T-helper 22 cell (primary cell): Measurements from ENCODE around the gene TIMM44.
"Not testable (repeated sequence)": the region's sequence is repeated elsewhere in the genome, so short reads cannot be mapped to it uniquely, and the experiment has no call there.

ENCODE experiments used
- DNase-seq: peaks from one replicate; pipeline ENCODE4 v3.0.0-alpha.2; 2020; ENCODE audit warnings: low read depth

TIMM44 gene

DNA sequence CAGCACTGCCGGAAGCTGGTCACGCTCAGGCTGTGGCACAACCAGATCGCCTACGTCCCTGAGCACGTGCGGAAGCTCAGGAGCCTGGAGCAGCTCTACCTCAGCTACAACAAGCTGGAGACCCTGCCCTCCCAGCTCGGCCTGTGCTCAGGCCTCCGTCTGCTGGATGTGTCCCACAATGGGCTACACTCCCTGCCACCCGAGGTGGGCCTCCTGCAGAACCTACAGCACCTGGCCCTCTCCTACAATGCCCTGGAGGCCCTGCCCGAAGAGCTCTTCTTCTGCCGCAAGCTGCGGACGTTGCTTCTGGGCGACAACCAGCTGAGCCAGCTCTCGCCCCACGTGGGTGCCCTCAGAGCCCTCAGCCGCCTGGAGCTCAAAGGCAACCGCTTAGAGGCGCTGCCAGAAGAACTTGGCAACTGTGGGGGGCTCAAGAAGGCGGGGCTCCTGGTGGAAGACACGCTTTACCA lies 43.0 kb downstream of the TIMM44 start:
- DNase-seq, result no peak

DNA sequence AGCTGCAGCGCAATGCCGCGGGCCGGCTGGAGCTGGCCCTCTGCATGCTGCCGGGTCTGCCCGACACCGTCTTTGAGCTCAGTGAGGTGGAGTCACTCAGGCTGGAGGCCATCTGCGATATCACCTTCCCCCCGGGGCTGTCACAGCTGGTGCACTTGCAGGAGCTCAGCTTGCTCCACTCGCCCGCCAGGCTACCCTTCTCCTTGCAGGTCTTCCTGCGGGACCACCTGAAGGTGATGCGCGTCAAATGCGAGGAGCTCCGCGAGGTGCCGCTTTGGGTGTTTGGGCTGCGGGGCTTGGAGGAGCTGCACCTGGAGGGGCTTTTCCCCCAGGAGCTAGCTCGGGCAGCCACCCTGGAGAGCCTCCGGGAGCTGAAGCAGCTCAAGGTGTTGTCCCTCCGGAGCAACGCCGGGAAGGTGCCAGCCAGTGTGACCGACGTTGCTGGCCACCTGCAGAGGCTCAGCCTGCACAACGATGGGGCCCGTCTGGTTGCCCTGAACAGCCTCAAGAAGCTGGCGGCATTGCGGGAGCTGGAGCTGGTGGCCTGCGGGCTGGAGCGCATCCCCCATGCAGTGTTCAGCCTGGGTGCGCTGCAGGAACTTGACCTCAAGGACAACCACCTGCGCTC lies 43.6 kb downstream of the TIMM44 start:
- no peak for DNase-seq

DNA sequence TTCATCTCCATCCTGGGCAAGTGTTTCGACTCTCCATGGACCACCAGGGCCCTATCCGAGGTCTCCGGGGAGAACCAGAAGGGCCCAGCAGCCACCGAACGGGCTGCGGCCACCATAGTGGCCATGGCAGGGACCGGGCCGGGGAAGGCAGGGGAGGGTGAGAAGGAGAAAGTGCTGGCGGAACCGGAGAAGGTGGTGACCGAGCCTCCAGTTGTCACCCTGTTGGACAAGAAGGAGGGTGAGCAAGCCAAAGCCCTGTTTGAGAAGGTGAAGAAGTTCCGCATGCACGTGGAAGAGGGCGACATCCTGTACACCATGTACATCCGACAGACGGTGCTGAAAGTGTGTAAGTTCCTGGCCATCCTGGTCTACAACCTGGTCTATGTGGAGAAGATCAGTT lies 44.5 kb downstream of the TIMM44 start:
- no peak for DNase-seq

DNA sequence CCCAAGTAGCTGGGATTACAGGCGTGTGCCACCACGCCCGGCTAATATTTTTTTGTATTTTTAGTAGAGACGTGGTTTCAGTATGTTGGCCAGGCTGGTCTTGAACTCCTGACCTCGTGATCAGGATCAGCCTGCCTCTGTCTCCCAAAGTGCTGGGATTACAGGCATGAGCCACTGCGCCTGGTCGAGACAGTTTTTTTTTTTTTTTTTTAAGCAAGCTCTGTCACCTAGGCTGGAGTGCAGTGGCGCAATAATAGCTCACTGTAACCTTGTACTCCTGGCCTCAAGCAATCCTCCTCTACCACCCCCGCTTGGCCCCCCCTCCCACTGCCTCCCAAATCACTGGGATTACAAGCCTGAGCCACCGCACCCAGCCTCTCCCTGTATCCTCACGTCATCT lies 46.2 kb downstream of the TIMM44 start:
- no peak for DNase-seq

DNA sequence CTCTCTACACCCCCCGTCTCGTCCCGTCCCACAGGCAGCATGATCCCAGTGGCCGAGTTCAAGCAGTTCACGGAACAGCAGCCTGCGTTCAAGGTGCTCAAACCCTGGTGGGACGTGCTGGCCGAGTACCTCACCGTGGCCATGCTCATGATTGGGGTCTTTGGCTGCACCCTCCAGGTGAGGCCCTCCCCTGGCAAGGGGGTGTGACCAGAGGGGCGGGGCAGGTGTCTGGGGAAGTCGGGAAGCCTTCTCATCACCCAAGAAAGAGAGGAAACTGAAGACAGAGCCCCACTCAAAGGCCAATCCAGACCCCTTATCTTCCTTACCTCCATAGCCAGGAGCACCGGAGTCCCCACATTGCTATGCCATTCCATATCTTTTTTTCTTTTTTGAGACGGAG lies 47.9 kb downstream of the TIMM44 start:
- DNase-seq, result no peak

DNA sequence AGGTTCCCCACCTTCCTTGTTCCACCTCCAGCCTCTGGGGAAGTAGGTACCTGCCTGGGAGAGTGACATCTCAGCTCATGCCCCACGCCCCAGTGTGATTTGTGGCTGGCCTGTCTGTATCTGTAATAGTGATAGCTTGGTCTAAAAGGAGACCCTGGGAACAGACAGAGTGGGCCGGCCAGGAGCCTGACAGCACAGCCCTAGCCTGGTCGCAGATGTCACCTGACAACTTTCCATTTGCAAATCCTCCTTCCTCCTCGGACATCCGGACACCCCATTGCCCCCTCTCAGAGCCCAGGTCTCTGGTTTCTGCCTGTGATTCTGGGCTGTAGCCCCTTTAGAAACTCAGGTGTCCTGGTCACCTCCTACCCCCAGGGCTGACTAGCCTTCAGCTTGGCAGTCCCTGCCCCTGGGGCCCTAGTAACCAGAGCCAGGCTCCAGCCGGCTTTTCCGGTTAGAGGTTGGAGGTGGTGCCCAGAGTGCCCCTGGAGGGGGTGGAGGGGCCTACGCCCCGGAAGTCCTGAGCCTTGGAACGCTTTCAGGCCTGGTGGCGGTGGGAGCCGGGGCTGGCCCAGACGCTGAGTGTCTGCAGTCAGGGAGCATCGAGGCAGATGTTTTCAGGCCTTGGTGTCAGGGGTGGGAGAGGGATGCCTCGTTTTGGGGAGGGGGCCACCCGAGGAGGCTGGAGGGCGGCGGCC lies 48.7 kb downstream of the TIMM44 start:
- DNase-seq, result no peak

DNA sequence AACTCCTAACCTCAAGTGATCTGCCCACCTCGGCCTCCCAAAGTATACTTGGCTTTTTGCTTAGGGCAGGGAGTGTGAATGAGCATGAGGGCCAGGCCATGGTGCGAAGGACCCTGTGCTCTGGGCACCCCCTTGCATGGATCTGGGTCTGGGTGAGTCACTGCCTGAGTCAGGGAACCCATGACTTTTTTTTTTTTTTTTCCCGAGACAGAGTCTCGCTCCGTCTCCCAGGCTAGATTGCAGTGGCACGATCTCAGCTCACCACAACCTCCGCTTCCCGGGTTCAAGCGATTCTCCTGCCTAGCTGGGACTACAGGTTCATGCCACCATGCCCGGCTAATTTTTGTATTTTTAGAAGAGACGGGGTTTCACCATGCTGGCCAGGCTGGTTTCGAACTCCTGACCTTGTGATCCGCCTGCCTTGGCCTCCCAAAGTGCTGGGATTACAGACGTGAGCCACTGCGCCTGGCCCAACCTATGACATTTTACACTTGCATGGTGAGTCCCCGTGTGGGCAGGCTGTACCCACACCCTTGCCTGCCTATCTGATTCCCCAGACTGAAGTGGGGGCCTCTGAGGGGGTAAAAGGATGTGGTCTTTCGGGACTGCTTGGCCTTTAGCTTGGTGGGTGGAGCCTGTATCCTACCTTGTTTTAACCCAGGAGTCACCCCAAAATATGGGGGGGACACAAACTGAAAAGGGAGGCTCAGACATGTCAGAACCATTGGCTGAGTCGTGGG lies 49.9 kb downstream of the TIMM44 start:
- DNase-seq, result not testable (repeated sequence)

DNA sequence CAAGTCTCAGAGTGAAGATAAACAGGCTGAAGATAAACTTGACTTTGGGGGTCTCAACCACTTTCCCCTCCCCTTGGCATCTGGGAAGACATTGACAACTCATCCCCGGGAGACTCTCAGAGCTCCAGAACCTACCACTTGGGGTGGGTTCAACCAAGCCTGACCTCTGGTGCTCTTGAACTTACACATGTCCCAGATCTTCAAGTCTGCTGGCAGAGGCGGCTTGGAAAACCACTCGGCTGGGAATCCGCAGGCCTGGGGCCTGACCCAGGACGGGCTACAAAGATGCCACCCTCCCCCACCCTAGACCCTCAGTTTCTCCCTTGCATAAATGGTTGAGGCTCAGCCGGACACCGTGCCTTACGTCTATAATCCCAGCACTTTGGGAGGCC lies 54.6 kb downstream of the TIMM44 start:
- no peak for DNase-seq

DNA sequence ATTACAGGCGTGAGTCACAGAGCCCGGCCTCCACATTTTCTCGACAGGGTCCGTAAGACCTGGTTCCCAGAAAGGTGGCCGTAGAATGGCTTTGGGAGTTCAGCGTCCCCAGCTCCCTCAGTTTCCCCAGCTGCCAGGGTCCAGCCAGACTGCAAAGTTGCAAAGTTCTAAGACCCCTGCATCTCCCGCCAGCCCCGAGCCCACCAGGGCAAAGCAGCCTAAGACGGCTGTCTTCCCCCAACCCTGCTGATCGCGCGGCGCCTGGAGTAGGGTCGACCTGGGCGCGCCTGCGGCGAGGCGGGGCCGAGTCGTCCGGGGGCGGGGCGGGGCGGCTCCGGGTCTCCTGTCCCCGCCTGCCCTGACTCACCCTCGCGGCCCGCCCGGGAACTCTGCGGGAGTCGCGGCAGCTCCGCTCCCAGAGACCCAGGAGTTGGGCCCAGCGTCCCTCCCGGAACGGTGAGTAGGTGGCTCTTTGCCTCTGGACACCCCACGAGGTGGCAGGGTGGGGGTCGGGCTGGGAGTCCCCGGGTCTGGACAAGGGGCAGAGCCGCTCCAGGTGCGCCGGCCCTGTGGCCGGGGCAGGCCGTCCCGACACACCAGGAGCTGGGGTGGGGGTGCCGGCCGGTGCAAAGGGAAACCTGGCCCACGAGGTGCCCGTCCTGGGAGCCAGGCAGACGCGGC lies 55.2 kb downstream of the TIMM44 start, which contains the start of gene LRRC8E:
TSS of gene LRRC8E (plus strand) at position 366 of the 681 bp plus-strand sequence. CDS start 7,094 bp downstream, outside the sequence.
- DNase-seq, result no peak

DNA sequence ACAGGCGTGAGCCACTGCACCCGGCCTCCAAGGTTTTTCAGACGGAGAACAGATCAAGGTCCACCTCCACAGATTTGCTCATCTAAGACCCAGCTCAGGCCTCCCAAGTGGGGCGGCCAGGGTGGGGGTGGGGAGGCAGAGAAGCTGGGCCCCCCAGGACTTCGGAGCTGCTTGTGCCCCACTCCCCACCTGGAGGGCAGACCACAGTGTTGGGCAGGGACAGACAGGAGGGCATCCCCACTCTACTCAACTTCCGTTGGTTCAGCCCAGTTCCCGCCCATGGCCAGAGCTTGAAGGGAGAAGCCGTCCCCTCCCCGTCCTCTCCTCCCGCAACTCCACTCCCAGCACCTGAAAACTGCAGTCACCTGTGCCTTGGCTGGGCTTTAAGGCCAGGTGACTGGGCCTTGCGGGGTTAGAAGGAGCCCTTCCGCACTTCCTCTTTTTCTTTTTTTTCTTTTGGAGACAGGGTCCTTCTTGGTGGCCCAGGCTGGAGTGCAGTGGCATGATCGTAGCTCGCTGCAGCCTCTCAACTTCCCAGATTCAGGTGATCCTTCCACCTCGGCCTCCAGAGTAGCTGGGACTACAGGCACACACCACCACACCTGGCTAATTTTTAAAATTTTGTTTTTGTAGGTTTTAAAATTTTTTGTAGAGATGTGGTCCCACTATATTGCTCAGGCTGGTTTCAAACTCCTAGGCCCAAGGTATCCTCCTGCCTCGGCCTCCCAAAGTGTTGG lies 55.9 kb downstream of the TIMM44 start:
- DNase-seq, result no peak

DNA sequence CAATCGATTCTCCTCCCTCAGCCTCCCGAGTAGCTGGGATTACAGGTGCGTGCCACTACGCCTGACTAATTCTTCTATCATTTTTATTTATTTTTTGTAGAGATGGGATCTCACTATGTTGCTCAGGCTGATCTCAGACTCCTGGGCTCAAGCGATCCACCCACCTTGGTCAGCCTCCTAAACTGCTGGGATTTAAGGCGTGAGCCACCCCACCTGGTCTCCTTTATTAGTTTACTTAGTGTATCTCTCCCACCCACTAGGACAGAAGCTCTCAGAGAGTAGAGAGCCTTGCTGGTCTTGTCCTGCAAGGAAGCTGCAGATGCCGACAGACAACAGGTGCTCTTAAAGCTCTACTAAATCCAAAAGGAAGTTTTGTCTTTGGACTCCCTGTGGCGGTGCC lies 57.6 kb downstream of the TIMM44 start:
- DNase-seq, result no peak

DNA sequence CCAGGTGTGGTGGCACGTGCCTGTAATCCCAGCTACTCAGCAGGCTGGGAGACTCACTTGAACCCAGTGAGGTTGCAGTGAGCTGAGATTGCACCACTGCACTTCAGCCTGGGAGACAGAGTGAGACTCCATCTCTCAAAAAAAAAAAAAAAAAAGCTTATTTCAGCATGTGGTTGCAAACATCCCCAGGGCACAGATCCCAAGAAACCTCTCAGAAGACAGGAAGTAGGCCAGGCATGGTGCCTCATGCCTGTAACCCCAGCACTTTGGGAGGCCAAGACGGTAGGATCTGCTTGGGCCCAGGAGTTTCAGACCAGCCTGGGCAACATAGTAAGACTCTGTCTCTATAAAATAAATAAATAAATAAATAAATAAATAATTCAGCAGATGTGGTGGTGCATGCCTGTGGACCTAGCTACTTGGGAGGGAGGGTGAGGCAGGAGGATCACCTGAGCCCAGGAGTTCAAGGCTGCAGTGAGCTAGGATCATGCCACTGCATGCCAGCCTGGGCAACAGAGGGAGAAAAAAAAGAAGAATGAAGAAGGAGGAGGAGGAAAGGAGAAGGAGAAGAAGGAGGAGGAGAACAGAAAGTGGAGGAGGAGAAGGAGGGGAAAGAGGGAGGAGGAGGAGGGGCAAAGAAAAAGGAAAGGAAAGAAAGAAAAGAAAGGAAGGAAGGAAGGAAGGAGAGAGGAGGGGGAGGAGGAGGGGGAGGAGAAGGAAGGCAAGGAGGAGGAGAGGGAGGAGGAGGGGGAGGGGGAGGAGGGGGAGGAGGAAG lies 59.5 kb downstream of the TIMM44 start:
- DNase-seq, result no peak

DNA sequence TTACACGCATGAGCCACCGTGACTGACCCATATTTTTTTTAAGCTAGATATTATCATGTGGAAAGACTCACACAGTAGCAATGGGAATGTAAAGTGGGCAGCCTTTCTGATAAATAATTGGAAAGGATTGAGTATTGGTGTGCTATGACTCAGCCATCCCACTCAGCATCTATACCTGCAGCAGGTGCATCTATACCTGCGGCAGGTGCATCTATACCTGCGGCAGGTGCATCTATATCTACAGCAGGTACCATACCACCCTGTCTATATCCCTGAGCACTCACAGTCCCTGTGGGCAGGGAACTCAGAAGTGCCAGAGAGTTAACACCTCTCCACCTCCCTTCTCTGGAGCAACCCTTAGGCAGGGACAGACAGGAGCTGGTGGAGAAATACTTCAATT lies 60.4 kb downstream of the TIMM44 start:
- no peak for DNase-seq

DNA sequence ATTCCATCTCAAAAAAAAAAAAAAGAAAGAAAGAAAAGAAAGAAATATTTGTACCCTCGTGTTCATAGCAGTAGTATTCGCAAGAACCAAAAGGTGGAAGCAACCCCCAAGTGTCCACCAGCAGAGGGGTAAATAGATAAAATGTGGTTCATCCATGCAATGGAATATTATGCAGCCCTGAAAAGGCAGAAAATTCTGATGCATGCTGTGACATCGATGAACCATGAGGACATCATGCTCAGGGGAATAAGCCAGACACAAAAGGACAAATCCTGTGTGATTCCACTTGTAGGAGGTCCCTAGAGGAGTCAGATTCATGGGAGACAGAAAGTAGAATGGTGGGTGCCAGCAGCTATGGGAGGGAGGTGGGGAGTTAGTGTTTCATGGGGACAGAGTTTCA lies 61.6 kb downstream of the TIMM44 start:
- DNase-seq, result no peak

DNA sequence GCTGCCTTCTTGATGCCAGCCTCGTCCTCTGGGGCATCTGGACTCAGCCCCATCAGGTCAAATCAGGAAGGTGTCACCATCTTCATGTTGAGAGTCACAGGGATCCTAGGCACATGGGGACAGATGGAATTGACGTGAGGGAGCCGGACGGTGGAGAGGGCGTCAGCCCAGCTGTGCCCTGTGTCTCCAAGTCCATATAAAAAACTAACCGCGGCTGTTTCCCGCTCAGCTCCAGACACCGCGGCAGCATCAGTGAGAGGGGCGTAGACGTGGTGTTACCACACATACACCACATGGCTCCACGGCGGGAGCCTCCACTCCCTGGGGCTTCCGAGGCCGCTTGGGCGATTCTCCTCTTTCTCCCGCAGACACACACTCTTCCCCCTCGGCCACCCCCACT lies 63.6 kb downstream of the TIMM44 start:
- DNase-seq, result no peak

DNA sequence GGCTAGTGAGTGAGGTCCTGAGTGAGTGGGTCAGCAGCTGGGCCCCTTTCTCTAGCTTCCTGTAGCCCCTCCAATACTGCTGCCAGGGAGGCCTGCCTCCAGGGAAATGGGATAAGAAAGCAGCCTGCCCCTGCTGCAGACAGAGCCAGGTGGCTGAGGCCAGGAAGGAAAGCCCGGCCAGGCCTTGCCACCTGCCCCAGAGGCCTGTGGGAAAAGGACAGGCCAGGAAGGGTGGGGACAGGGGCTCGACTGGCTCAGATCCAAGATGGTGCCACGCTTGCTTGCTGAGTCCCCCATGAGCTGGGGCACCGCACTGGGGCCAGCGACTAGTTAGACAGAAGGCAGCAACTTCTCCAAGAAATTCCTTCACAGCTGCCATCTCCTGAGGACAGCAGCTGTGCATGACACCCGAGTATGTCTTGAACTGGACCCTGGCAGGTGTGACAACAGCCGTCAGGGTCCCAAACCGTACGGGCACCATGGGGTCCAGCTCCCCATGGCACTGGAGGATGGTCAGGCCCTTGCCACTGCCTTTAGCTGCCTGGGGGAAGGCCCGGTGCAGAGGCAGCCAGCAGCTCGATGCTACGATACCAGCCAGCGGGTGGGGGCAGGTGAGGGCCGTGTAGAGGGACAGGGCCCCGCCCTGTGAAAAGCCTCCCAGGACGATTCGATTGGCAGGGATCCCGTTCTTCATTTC lies 64.2 kb downstream of the TIMM44 start:
- no peak for DNase-seq

DNA sequence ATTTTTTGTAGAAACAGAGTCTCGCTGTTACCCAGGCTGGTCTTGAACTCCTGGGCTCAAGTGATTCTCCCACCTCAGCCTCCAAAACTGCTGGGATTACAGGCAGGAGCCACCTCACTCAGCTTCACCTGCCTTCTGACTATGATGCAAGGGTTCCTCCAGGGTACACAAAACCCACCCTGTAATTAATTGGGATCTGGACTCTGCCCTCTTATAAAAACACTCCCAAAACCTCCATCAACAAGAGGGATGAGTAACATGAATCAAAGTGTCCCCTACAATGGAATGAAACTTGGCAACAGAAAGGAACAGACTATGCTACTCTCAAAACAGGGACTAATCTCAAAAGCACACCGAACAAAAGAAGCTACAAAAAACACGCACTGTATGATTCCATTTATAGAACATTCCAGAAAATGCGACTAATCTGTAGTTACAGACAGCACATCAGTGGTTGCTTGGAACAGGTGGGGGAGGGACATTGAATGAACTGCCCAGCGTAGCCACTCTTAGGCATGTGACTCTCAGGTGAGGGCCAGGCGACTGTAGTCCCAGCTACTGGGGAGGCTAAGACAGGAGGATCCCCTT lies 66.1 kb downstream of the TIMM44 start:
- DNase-seq, result no peak
